Transverse colon (tissue), 3 donors: Measurements from ENCODE around the gene C1orf159.

Source experiments
- POLR2A ChIP-seq: fragments of 450-650 bp; IDR thresholded peaks from one replicate; pipeline ENCODE4 v1.6.1; 2016; ENCODE audit warnings: antibody characterized with exemption, mild to moderate bottlenecking, moderate library complexity
- TF ChIP-seq, protein P1 (sequence below), 5 experiments: fragments of 200-600 bp in 3 of 5; fragments of 450-650 bp in 2 of 5; sonication (generic) in 3 of 5; IDR thresholded peaks; 1 replicate in 2 of 5; 2 replicates in 3 of 5; pipeline ENCODE4 v1.5.1; 2016 to 2017; ENCODE audit warnings: antibody characterized with exemption in 5 of 5, inconsistent platforms in 3 of 5, mild to moderate bottlenecking in 2 of 5, moderate library complexity in 1 of 5

DNA sequence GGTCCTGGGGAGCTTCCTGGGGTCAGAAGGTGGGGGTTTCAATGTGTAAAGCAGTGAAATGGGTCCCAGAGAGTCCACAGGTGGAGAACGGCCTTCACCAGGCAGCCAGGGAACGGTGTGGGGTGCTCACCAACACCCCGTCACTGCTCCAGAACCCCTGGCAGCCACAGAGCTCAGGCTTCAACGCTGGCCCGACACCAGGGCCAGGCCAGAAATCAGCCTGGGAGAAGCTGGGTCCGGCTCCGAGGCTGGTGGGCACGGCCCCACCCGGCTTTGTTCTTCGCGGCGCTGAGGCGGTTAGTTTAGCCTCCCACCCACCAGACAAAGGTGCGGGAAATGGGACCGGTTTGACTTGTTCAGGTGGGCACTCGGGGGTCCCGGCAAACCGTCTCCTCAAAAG is 24.8 kb upstream of the C1orf159 start:
- TF ChIP-seq, protein P1, sequence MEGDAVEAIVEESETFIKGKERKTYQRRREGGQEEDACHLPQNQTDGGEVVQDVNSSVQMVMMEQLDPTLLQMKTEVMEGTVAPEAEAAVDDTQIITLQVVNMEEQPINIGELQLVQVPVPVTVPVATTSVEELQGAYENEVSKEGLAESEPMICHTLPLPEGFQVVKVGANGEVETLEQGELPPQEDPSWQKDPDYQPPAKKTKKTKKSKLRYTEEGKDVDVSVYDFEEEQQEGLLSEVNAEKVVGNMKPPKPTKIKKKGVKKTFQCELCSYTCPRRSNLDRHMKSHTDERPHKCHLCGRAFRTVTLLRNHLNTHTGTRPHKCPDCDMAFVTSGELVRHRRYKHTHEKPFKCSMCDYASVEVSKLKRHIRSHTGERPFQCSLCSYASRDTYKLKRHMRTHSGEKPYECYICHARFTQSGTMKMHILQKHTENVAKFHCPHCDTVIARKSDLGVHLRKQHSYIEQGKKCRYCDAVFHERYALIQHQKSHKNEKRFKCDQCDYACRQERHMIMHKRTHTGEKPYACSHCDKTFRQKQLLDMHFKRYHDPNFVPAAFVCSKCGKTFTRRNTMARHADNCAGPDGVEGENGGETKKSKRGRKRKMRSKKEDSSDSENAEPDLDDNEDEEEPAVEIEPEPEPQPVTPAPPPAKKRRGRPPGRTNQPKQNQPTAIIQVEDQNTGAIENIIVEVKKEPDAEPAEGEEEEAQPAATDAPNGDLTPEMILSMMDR (IDR thresholded peaks at IDR 0.05): no peak
- TF ChIP-seq POLR2A: no peak
